ENCODE results near the gene JAML.

JAML gene

DNA sequence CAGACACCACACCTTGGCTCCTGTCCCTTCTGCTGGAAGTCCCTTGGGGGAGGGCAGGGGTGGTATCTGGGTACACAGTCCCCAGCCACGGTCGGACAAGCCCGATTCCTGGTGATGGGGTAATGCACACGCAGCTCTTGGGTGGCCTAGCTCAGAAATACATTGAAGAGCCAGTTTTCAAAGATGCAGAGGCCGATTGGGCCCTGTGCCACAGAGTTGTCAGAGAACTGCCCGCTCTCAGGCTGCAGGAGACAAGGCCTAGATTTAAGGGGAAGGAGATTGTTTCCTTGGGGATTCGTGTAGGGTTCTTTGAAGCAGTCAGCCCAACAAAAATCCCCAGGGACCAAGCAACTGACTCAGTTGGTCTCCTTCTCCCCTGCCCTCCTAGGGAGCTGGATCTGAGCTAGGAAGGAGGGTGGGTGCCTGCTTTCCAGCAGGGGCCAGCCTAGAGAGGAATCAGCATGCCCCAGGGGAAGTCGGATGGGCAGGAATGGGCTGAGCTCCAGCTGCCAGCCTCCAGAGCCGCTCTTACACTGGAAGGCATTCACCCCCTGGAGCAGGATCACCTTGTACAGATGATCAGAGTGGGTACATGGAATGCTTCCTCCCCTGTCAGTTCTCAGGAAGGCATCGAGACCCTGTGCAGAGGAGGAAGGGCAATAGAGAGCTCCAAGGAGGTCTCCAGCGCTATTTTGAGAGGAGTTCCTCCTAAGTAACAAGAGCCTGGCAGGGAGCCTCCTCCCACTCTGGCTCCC lies 68.9 kb downstream of the JAML start:
- H3K4me3 ChIP-seq: no peak overlapping the region
- no peak overlapping the region for H3K27ac ChIP-seq

DNA sequence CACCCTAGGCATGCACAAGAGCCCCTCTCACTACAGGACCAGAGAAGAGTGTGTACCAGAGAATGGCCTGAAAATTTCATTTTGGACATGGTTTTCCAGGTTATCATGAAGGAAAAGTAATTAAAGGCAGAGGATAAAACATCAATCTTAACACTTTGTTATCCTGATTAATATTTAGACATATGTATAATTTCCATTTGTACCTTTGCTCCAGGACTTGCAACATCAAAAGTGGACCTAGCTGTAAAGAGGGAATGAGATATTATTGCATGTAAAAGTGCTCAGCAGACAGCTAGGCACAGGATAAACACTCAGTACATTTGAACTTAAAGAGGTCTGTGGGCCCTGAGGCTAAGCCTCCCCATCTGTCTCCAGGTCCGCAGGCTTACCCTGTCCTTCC lies 70.2 kb downstream of the JAML start:
- Histone ChIP-seq H3K27ac (no peak overlapping the region), H3K4me3 (no peak overlapping the region)

DNA sequence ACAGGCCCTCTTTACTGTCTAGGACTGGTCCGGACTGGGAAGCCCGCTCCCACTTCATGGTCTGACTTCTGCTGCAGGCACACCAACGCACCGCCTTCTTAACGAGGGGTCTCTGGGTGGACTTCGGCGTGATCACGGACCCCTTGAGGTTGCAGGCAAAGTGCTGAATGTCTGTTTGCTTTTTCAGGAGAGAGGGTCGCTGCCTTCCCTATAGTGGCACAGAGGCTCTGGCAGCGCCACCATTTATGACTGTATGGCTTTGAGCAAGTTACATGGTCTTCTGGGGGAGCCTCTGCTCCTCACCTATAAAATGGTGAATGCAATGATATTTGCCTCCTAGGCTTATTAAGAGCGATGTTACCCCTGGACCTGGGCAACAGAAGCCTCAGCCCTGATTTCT lies 70.8 kb downstream of the JAML start:
- Histone ChIP-seq H3K27ac (no peak overlapping the region), H3K4me3 (no peak overlapping the region)

DNA sequence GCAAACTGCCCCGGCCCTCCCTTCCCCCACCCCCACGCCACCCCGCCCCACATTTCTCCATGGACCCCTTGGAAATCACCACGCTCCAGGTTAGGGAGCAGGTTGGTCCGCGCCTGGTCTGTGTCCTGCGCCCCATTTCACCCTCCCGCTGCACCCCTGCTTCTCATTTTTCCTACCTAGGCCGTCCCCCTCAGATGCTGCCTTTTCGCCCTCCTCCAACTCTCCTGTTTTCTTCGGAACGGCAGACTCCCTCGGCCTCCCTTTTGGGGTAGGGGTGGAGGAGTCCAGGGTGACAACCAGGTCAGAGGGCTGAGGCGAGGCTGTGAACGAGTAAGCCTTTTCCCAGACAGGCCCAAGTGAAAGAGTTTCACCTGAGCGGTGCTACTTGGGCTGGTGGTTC lies 71.3 kb downstream of the JAML start:
- H3K4me3 ChIP-seq: peak overlapping the region; percentile 30 to 51 (median 42)
- no peak overlapping the region for H3K27ac ChIP-seq

- H3K4me3 ChIP-seq: peak within 1 kb of the TSS; percentile 30 to 51 (median 42)
- H3K27ac ChIP-seq: peak within 1 kb of the TSS in 6 of 21 experiments; percentile 1 to 48 (median 14)
Observed at GRCh38 chr11:118152552-118153471, 72.0 kb downstream of the JAML start, which contains the start of gene SCN4B. SCN4B (minus strand) TSS chr11:118152823; CDS start chr11:118152673, 150 bp downstream.

DNA sequence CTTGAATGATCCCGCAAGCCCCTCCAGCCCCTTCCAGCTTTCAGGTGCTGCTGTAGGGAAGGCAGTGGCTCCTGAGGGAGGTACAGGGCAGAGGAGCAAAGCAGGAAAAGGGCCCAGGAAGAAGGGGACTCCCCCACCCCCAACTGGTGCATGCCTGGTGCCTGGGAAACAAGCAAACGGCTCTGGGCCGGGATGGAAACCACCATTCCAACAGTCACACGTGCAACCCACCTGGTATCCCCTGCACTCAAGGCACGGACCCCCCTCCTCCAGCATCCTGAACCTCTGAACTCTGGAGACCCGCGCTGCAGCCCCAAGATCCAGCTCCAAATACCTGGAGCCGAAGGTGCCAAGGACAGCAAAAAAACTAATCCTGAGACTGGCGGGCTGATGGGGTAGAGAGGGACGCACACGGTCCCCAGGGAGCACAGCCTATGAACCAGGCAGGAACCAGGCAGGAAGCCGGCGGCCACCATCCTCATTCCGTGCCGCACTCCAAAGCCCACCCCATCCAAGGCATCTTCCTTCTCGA lies 72.7 kb downstream of the JAML start:
- Histone ChIP-seq H3K4me3 (peak overlapping the region; percentile 30 to 51 (median 42)), H3K27ac (peak overlapping the region in 4 of 21 experiments; percentile 4 to 48 (median 18))

GRCh38 chr11:118151431-118151830 lies 73.4 kb downstream of the JAML start:
- peak overlapping the region in 1 of 7 experiments; percentile 46 for H3K4me3 ChIP-seq
- H3K27ac ChIP-seq: no peak overlapping the region

- Histone ChIP-seq H3K27ac (peak overlapping the region in 2 of 21 experiments; percentile 6 to 20), H3K4me3 (no peak overlapping the region)
Observed at GRCh38 chr11:118149493-118149892, 75.3 kb downstream of the JAML start.

GRCh38 chr11:118148856-118149255 lies 76.0 kb downstream of the JAML start:
- no peak overlapping the region for H3K4me3 ChIP-seq
- peak overlapping the region in 3 of 21 experiments; percentile 6 to 15 (median 8) for H3K27ac ChIP-seq

DNA sequence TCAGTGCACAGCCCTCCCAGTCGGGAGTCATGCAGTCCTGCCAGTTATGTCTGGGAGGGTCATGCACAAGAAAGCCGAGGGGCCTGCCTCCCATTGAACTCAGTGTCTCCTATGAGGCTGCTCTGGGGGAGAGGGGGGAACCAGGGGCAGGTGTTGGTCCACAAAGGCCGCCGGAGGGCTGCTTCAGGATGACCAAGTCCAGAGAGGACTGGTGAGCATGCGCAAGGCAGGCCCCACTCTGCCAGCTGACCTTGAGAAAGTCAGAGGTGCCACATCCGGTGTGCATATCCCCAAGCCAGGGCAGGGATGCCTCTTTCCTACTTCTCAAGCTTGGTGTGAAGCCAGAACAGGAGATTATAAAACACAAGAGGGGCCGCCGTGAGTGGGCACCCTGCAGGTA lies 76.6 kb downstream of the JAML start:
- Histone ChIP-seq H3K4me3 (no peak overlapping the region), H3K27ac (peak overlapping the region in 2 of 21 experiments; percentile 8 to 15)

DNA sequence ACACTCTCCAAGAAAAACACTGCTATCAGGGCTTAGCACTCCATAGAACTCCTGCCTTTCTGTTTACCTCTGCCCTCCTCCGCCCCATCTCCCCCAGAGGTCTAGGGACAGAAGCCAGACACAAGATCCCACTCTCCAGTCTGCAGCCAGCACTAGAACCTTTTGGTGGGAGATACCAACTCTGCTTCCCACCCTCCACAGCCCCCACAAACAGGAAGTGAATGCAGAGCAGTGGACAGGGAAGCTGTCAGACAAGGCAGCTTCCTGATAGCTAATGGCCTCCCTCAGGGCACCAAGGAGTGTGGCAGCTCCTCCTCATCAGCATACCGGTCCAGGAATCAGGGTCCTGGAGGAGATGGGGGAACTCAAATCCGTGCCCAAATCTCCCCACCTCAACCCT lies 77.3 kb downstream of the JAML start:
- Histone ChIP-seq H3K27ac (peak overlapping the region in 2 of 21 experiments; percentile 5 to 13), H3K4me3 (no peak overlapping the region)

DNA sequence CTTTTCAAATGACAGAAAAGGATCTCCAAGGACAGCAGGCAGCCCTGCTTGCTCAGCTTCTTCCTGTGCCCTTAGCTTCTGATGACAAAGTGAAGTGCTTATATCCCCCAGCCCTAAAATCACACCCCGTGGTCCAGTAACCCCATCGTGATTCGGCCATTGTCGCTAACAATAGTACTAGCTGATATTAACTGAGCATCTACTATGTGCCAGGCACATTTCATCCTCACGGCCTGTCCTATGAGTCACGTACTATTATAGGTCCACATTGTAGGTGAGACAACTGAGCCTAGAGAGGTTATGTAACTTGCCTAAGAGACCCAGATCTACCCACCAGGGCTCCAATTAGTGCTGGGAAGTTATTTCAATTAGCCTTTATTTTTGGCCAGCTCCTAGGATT lies 78.3 kb downstream of the JAML start:
- H3K27ac ChIP-seq: peak overlapping the region in 4 of 21 experiments; percentile 54 to 83 (median 78)
- no peak overlapping the region for H3K4me3 ChIP-seq

DNA sequence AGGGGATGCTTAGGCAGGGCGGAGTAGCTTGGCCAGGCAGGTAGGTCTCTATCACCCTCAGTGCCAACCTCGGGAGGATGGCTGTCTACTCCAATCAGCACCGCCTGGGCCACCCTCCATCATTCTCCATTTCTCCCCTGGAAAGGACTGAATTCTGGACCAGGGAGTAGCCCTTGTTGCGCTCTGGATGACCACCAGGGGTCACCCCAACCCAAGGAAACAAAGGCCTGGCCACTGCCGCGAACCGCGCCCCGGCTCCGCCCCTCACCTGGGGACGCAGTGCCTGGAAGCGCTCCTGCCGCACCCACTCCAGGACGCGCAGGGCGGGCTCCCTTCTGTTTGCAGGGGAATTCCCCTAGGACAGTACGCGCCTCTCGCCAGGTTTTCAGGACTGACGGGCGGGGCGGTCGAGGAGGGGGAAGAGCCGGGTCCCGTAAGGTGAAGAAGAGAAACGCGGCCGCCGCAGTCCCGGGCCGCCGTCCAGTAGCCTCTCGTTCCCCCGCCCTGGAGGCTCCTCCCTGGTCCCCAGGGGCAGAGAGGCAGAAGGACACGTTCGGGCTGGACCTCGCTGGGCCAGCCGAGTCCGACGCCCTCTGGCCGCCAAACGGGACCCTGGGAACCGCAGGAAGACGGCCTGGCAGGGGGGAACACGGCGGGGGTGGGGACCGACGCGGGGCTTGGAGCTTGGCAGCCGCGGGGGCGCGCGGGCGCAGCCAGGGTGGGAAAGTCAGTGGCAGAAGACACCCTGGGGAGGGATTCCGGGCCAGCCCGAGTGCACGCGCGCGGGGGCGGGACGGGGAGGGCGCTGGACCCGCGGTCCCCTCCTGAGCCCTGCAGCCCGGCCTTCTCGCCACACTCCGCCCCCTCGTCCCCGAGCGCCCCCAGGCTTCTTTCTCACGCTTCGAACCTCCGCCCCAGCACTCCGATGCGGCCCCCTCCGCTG lies 79.3 kb downstream of the JAML start:
- H3K27ac ChIP-seq: peak overlapping the region in 18 of 21 experiments; percentile 3 to 84 (median 65)
- peak overlapping the region; percentile 39 to 66 (median 43) for H3K4me3 ChIP-seq

DNA sequence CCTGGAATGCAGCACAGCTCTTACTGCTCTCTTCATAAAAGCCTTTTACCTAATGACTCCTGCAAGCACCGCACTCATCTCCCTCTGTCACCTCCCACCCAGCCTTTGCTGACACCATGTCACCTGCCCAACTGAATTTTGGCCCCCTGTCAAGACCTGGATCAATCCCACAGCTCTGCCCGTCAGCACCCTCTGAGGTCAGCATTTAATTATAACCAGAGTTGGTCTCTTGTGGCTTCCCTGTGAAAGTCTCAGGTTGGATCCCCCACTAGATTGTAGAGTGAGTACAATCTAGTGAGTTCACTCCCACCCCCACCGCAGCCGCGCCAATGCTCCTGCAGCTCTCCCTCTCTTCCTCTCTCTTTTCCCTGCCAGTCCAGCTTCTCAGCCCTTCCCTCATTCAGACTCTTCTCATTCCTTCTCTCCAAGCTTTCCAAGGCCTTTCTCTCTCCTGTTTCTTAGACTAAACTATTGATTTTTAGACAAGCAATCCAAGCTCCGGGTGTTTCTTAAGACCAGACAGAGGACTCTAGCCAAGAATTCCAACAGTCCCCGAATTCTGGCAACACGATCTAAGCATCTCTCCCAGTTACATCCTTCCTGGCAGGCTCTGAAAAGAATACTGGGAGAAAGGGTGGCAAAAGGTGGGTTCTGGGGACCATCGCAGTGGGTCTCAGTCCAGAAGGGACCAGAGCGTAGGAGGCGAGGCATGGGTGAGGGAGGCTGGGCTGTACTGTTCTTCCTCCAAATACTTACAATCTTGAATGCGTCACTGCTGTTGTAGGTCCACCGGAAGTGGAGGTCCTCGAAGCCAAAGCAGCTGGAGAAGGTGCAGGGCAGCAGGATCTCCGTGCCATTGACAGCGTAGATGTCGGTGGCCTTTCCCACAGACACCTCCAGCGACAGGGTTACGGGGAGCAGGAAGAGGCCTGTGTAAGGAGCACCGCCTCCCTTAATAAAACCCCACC lies 80.2 kb downstream of the JAML start:
- H3K27ac ChIP-seq: no peak overlapping the region
- peak overlapping the region in 1 of 7 experiments; percentile 43 for H3K4me3 ChIP-seq

Data from skin epidermis (tissue), 12 donors.